Measurements from ENCODE around the gene ADGRA1. TPM values are rescaled to one million over a fixed set of nuclear protein-coding genes. Genes with fewer than 3 reads are reported as not detected.
A peak's percentile ranks its signal among the peaks of the same experiment; 100 is the strongest.

Gene ADGRA1
- polyA plus RNA-seq, 2 of the 4 experiments (the other 2 are of a cell fraction), result not detected

DNA sequence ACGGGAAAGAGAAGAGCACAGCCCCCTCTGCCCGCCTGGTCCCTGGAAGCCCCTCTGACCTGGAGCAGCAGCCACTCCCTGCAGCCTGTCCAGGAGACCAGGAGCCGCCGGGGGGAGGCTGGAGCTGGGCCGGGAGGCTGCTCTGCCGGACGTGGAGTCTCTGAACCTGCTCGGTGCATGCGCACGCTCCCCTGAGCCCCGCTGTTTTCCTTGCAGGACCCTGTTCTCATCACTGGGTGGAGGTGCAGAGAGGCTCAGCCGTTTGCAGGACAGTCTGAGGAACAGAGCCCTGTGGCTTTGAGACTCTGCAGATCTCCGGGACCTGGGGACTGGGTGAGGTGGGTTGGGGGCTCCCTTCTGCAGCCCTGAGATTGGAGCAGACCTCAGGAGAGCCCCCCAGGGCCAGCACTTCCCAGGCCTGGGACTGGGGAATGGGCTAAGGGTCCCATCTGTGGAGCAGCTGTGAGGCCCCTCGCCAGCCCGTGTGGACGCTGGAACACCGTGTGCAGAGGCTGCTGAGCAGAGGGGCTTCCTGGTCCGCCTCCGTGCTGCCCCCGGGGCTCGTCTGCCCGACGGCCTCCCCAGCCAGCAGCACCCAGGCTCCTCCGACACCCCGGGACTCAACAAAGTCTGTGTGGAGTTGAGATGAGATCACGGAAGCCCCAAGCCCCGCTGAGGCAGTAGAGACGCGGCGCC is 48.5 kb upstream of the ADGRA1 start:
- Histone ChIP-seq H3K4me2 (no peak overlapping the region), H3K9me3 (no peaks in the 10 kb centered on the region), H3K4me3 (no peak overlapping the region), H3K27ac (no peak overlapping the region), H3K4me1 (no peaks in the 10 kb centered on the region)
- FAIRE-seq (no peak), DNase-seq (ENCODE audit: low read depth in 1 of 2, low spot score in 1 of 2) (peak; percentile 44 to 51), ATAC-seq (peak; percentile 77 to 91; a peak in 5 of 6 replicates)
- TF ChIP-seq SREBF2 (IDR thresholded peaks at IDR 0.05) (no peak), NPAS2 (CRISPR knock-in tag; IDR thresholded peaks at IDR 0.05; ENCODE audit: borderline replicate concordance) (no peak), TFCP2L1 (CRISPR knock-in tag; IDR thresholded peaks at IDR 0.05) (no peak), KDM1A (IDR thresholded peaks at IDR 0.05; ENCODE audit: low read depth) (no peak)
- TF ChIP-seq, protein P1, sequence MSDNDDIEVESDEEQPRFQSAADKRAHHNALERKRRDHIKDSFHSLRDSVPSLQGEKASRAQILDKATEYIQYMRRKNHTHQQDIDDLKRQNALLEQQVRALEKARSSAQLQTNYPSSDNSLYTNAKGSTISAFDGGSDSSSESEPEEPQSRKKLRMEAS (IDR thresholded peaks at IDR 0.05), result no peak
- POLR2A ChIA-PET, result no interaction called here
- 28% methylated on average over 13 of the region's 30 CpGs for WGBS (ENCODE audit: missing lambda C conversion rate)
- CTCF ChIA-PET, result interaction anchor here (1.3 kb wide), 1 partner anchor 85 kb away, joined by 5 read pairs; no protein-coding TSS in a partner anchor

DNA sequence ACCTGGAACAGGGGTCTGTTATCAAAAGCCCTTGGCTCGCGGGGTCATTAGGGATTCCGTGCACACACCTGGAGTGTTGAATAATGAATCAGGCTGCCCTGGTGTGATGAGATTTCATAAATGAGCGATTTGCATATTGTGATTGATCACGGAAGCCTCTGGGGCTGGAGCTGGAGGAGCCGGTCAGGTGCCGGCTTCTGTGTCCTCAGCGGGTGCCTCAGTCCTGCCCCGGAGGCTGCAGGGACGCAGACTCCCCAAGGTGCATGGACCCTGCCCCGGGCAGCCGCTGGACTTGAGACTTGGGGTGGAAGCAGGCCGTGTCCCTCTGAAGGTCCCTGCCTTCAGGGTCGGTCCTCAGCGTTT is 47.9 kb upstream of the ADGRA1 start:
- no peak overlapping the region for H3K4me2 ChIP-seq
- no peak overlapping the region for H3K4me3 ChIP-seq
- CTCF ChIA-PET, result interaction anchor here (1.3 kb wide), 1 partner anchor 85 kb away, joined by 5 read pairs; no protein-coding TSS in a partner anchor
- POLR2A ChIA-PET, result no interaction called here
- no peak overlapping the region for H3K27ac ChIP-seq
- no peak for DNase-seq (ENCODE audit: low read depth in 1 of 2, low spot score in 1 of 2)
- TF ChIP-seq EHMT2 (IDR thresholded peaks at IDR 0.05; ENCODE audit: low read depth) (no peak), TP53 (CRISPR knock-in tag; IDR thresholded peaks at IDR 0.05) (no peak), BHLHE40 (IDR thresholded peaks at IDR 0.05; ENCODE audit: low read depth, low read length) (no peak), TFCP2L1 (CRISPR knock-in tag; IDR thresholded peaks at IDR 0.05) (no peak), ZFP36 (IDR thresholded peaks at IDR 0.05; ENCODE audit: borderline replicate concordance, partially characterized antibody) (no peak), RFX5 (IDR thresholded peaks at IDR 0.05) (no peak), HDAC2 (IDR thresholded peaks at IDR 0.05) (no peak), JUNB (IDR thresholded peaks at IDR 0.05) (no peak)
- no peak; a peak in 1 of 6 replicates for ATAC-seq
- WGBS (ENCODE audit: missing lambda C conversion rate), result 32% methylated on average over 15 of the region's 15 CpGs
- H3K4me1 ChIP-seq, result no peaks in the 10 kb centered on the region
- no peak for FAIRE-seq
- no peaks in the 10 kb centered on the region for H3K9me3 ChIP-seq

DNA sequence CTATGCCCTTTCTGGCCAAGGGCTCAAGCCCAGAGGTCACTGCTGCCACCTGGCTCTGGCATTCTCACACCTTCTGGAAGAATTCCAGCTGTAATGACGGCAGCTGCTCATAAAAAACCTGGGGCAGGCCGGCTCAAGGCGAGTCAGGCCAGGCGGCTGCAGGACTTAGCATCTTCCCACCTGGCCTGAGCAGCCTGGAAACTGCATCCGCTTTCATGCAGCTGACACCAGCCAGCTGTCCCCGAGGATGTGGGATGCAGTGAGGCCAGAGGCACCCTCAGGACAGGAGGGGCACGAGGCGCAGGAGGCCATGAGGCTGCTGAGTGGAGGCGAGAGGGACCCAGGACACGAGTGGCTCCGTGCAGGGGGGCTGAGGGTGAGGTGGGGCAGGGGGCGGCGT is 47.5 kb upstream of the ADGRA1 start:
- POLR2A ChIA-PET, result no interaction called here
- ATAC-seq, result no peak; a peak in 1 of 6 replicates
- no peak overlapping the region for H3K4me3 ChIP-seq
- no peak for FAIRE-seq
- H3K4me2 ChIP-seq, result no peak overlapping the region
- WGBS (ENCODE audit: missing lambda C conversion rate), result 20% methylated on average over 8 of the region's 13 CpGs
- no peaks in the 10 kb centered on the region for H3K9me3 ChIP-seq
- no peak overlapping the region for H3K27ac ChIP-seq
- CTCF ChIA-PET, result interaction anchor here (1.2 to 1.3 kb wide), 2 partner anchors 9 to 84 kb away, joined by 5 to 7 read pairs; no protein-coding TSS in a partner anchor
- no peak for DNase-seq (ENCODE audit: low read depth in 1 of 2, low spot score in 1 of 2)
- TF ChIP-seq, protein P2, sequence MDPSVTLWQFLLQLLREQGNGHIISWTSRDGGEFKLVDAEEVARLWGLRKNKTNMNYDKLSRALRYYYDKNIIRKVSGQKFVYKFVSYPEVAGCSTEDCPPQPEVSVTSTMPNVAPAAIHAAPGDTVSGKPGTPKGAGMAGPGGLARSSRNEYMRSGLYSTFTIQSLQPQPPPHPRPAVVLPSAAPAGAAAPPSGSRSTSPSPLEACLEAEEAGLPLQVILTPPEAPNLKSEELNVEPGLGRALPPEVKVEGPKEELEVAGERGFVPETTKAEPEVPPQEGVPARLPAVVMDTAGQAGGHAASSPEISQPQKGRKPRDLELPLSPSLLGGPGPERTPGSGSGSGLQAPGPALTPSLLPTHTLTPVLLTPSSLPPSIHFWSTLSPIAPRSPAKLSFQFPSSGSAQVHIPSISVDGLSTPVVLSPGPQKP (IDR thresholded peaks at IDR 0.05; ENCODE audit: low read depth, low read length), result no peak
- TF ChIP-seq, protein P3, sequence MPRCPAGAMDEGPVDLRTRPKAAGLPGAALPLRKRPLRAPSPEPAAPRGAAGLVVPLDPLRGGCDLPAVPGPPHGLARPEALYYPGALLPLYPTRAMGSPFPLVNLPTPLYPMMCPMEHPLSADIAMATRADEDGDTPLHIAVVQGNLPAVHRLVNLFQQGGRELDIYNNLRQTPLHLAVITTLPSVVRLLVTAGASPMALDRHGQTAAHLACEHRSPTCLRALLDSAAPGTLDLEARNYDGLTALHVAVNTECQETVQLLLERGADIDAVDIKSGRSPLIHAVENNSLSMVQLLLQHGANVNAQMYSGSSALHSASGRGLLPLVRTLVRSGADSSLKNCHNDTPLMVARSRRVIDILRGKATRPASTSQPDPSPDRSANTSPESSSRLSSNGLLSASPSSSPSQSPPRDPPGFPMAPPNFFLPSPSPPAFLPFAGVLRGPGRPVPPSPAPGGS (IDR thresholded peaks at IDR 0.05), result no peak
- TF ChIP-seq MAZ (IDR thresholded peaks at IDR 0.05; ENCODE audit: borderline replicate concordance, low read depth, low read length), result no peak
- no peak for TF ChIP-seq POLR2AphosphoS2 (conservative IDR thresholded peaks at IDR 0.05; ENCODE audit: low read length)
- TF ChIP-seq, protein P4, sequence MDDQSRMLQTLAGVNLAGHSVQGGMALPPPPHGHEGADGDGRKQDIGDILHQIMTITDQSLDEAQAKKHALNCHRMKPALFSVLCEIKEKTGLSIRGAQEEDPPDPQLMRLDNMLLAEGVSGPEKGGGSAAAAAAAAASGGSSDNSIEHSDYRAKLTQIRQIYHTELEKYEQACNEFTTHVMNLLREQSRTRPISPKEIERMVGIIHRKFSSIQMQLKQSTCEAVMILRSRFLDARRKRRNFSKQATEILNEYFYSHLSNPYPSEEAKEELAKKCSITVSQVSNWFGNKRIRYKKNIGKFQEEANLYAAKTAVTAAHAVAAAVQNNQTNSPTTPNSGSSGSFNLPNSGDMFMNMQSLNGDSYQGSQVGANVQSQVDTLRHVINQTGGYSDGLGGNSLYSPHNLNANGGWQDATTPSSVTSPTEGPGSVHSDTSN (IDR thresholded peaks at IDR 0.05), result no peak
- TF ChIP-seq RFX5 (IDR thresholded peaks at IDR 0.05), result no peak
- TF ChIP-seq, protein P5, sequence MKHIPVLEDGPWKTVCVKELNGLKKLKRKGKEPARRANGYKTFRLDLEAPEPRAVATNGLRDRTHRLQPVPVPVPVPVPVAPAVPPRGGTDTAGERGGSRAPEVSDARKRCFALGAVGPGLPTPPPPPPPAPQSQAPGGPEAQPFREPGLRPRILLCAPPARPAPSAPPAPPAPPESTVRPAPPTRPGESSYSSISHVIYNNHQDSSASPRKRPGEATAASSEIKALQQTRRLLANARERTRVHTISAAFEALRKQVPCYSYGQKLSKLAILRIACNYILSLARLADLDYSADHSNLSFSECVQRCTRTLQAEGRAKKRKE (CRISPR knock-in tag; IDR thresholded peaks at IDR 0.05; ENCODE audit: low read depth), result no peak
- TF ChIP-seq ZSCAN20 (CRISPR knock-in tag; IDR thresholded peaks at IDR 0.05), result no peak
- no peak for TF ChIP-seq HOXA7 (CRISPR knock-in tag; IDR thresholded peaks at IDR 0.05)
- TF ChIP-seq HDAC2 (IDR thresholded peaks at IDR 0.05), result no peak
- H3K4me1 ChIP-seq, result no peaks in the 10 kb centered on the region
